Type B pancreatic cell (in vitro differentiated cells): ENCODE measurements around the gene CST9L. TPM values are rescaled to one million over a fixed set of nuclear protein-coding genes. Genes with fewer than 3 reads are reported as not detected.

Experiments
- DNase-seq: peaks from one replicate; pipeline ENCODE4 v3.0.0; 2021; ENCODE audit warnings: mixed read lengths; ENCODE audit not compliant: unreplicated experiment; ENCODE audit errors: extremely low spot score
- H3K27ac Mint-ChIP-seq: 2 replicates; pipeline ENCODE4 v1.8.0; 2021; ENCODE audit warnings: mild to moderate bottlenecking, mixed read lengths
- H3K27me3 Mint-ChIP-seq: 2 replicates; pipeline ENCODE4 v1.8.0; 2021; ENCODE audit warnings: mixed read lengths
- H3K36me3 Mint-ChIP-seq: 2 replicates; pipeline ENCODE4 v1.8.0; 2021; ENCODE audit warnings: mixed read lengths
- H3K4me1 Mint-ChIP-seq: one replicate; pipeline ENCODE4 v1.8.0; 2021; ENCODE audit warnings: mixed read lengths; ENCODE audit not compliant: unreplicated experiment
- H3K4me3 Mint-ChIP-seq: 2 replicates; pipeline ENCODE4 v1.8.0; 2021; ENCODE audit warnings: mild to moderate bottlenecking, mixed read lengths
- H3K9me3 Mint-ChIP-seq: 2 replicates; pipeline ENCODE4 v1.8.0; 2021; ENCODE audit warnings: mixed read lengths
- total RNA-seq: library from RNA; stranded (reverse); gene quantifications from 2 replicates; pipeline ENCODE4 v1.2.1, GENCODE V29; 2021; ENCODE audit warnings: low replicate concordance
- TF ChIP-seq, protein P1 (sequence below): fragments of 200-600 bp; sonication (generic); conservative IDR thresholded peaks from 2 replicates; pipeline ENCODE4 v1.5.0; 2021; ENCODE audit warnings: antibody characterized with exemption, mild to moderate bottlenecking

The CST9L gene
- total RNA-seq, 1 donor from 2014 or later, result not detected

DNA sequence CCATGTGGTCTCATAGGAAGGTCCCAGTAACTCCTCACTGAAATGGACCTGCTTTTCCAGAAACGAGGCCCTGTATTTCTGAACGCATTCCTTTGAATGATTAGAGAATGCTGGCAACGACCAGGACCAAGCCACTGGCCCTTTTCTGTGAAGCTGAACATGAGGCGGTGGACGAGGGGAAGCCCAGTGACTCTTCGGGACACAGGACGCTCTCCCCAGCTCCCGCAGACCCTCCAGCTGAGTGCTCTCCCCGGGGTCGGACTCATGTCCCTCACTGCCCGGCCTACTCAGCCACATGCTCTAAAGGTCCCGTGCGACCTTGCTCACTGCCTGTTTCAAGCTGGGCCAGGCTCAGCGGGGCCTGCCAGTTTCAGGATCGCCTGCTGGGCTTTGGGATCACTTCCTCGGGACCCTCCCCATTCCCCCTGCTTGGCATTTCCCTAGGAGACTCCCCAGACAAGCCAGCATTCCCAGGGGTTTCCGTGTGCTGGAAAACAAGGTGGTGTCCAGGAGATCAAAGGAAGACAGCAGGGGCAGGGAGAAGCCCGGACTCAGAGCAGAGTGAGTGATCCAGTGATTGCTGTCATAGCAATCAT is 40.1 kb upstream of the CST9L start:
- Mint-ChIP-seq H3K36me3 (no peaks in the 10 kb centered on the region), H3K9me3 (peaks cover 4% of the 10 kb centered on the region), H3K4me1 (no peaks in the 10 kb centered on the region), H3K27ac (no peak overlapping the region), H3K4me3 (no peak overlapping the region), H3K27me3 (peaks cover 7% of the 10 kb centered on the region)
- no peak for DNase-seq
- TF ChIP-seq, protein P1, sequence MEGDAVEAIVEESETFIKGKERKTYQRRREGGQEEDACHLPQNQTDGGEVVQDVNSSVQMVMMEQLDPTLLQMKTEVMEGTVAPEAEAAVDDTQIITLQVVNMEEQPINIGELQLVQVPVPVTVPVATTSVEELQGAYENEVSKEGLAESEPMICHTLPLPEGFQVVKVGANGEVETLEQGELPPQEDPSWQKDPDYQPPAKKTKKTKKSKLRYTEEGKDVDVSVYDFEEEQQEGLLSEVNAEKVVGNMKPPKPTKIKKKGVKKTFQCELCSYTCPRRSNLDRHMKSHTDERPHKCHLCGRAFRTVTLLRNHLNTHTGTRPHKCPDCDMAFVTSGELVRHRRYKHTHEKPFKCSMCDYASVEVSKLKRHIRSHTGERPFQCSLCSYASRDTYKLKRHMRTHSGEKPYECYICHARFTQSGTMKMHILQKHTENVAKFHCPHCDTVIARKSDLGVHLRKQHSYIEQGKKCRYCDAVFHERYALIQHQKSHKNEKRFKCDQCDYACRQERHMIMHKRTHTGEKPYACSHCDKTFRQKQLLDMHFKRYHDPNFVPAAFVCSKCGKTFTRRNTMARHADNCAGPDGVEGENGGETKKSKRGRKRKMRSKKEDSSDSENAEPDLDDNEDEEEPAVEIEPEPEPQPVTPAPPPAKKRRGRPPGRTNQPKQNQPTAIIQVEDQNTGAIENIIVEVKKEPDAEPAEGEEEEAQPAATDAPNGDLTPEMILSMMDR, result no peak

DNA sequence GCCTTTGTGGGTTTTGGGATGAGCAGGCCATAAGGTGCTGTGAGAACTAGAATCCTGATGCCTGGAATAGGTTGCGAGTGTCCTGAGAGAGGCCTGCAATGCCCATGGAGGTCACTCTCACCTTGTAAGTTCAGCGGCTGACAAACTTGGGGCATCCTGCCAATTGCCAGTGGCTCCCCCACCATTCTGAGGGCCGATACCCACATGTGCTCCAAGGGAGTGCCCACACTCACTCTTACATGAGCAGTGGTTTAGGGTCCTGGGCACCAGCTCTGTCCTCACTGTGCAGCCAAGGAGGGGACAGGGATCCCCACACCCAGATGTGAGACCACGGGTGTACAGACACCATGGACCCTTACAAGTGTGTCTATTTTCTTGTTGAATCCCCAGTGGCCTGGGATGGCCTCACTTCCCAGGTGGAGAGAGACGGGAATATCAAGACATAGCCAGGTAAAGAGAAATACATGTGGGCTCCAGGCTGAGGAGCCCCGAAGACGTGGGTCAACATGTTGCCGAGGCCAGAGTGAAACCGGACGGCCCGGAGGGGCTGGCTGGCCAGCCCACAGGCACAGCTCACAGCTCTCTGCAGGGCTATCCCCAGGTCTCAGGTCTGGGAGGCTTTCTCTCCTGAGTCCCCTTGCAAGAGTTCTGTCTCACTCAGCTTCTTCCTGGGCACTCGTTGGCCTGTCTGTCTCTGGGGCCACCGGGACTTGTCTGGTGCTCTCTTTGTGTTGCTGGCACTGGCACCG is 39.4 kb upstream of the CST9L start:
- no peaks in the 10 kb centered on the region for H3K36me3 Mint-ChIP-seq
- DNase-seq, result no peak
- no peak overlapping the region for H3K4me3 Mint-ChIP-seq
- TF ChIP-seq, protein P1, result no peak
- H3K4me1 Mint-ChIP-seq, result no peaks in the 10 kb centered on the region
- peaks cover 4% of the 10 kb centered on the region for H3K9me3 Mint-ChIP-seq
- H3K27ac Mint-ChIP-seq, result no peak overlapping the region
- H3K27me3 Mint-ChIP-seq, result peaks cover 7% of the 10 kb centered on the region

DNA sequence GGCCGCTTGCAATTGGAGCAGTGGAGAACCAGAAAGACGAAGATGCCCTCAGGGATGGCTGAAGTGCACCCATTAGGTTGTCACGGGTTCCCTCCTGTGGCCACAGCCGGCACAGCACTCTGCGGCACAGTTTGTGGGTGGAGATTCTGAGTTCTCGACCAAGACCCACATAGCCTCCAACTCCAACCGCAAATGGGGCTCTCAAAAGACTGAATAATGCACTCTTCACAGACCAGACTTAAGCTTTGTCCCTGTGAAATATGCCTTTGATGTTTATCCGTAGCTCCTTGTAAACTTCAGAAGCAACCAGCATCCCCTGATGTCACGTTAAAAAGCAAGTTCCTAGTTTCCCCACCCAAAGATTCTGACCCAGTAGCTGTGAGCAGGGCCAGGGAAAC is 38.4 kb upstream of the CST9L start:
- H3K27me3 Mint-ChIP-seq, result peaks cover 7% of the 10 kb centered on the region
- no peaks in the 10 kb centered on the region for H3K36me3 Mint-ChIP-seq
- TF ChIP-seq, protein P1, result peak; percentile 92
- H3K9me3 Mint-ChIP-seq, result peaks cover 4% of the 10 kb centered on the region
- no peaks in the 10 kb centered on the region for H3K4me1 Mint-ChIP-seq
- no peak overlapping the region for H3K27ac Mint-ChIP-seq
- H3K4me3 Mint-ChIP-seq, result no peak overlapping the region
- DNase-seq, result peak; percentile 84

DNA sequence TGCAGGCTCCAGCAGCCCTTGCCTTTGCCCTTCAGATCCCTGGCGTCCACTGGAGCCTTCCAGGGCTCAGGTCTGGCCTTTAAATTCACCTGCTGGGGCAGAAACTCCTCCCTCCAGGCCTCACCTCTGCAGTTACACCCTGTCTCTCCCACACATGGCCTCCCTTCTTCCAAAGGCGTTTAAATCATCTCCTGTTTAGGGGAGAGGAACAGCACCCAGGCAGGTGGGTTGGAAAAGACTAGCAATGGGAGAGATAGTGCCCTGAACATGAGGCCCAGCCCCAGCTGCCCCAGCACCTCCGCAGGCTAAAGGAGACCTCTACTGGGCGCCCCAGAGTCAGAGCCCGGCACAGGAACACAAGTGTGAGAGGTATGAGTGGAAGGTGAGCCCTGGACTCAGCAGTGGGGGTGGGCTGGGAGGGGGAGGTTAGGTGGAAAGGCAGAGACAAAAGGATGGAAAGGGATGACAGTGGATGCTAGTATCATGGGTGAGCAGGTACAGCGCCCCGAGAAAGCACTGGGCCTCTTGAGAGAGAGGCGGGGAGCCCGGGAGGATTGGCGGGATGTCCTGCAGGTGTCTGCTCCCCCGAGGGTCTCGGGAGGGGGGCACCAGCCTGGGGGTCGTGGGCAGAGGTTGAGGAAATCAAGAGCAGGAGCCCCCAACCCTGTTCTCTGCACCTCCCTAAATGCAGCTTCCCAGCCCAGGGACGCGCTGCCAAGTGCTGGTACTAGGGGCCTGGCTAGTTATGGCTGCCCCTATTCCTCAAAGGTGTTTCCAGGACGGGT is 37.8 kb upstream of the CST9L start, which contains the start of gene CST9:
Gene CST9, minus strand, starts transcription at position 51 of the 785 bp plus-strand sequence. CDS start 53 bp downstream, outside the sequence.
- H3K27ac Mint-ChIP-seq, result no peak within 1 kb of the TSS
- no peak within 1 kb of the TSS for H3K4me3 Mint-ChIP-seq
- no peaks in the 10 kb centered on the region for H3K36me3 Mint-ChIP-seq
- no peaks in the 10 kb centered on the region for H3K4me1 Mint-ChIP-seq
- H3K9me3 Mint-ChIP-seq, result peaks cover under 1% of the 10 kb centered on the region
- TF ChIP-seq, protein P1, result no peak
- DNase-seq, result no peak
- H3K27me3 Mint-ChIP-seq, result peaks cover 7% of the 10 kb centered on the region

DNA sequence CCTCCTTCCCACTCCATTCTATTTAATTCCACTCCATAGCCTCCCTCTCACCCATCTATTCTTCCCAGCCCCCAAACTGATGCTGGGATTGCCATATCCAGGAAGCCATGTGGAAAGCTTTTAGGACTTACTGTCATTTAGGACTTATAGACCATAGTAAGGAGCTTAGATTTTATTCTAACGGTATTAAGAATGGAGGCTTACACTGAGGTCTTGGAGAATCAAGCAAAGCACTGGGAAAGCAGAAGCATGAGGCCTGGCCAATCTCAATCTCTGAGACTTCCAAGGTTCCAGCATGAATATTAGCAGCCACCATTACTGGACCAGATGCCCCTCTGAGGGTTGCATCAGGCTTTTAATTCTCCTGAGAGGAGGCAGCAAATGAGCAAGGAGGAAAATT is 36.0 kb upstream of the CST9L start:
- H3K4me1 Mint-ChIP-seq, result no peaks in the 10 kb centered on the region
- TF ChIP-seq, protein P1, result no peak
- no peaks in the 10 kb centered on the region for H3K9me3 Mint-ChIP-seq
- H3K27me3 Mint-ChIP-seq, result peaks cover 7% of the 10 kb centered on the region
- no peak overlapping the region for H3K27ac Mint-ChIP-seq
- no peak for DNase-seq
- H3K4me3 Mint-ChIP-seq, result no peak overlapping the region
- no peaks in the 10 kb centered on the region for H3K36me3 Mint-ChIP-seq
